ENCODE results near the gene KIF11. TPM values are rescaled to one million over a fixed set of nuclear protein-coding genes. Genes with fewer than 3 reads are reported as not detected.
A peak's percentile ranks its signal among the peaks of the same experiment; 100 is the strongest.

KIF11 gene
- total and polyA plus RNA-seq, 2 of the 4 experiments (the other 2 are of a cell fraction): 8.8 to 18.3 TPM

DNA sequence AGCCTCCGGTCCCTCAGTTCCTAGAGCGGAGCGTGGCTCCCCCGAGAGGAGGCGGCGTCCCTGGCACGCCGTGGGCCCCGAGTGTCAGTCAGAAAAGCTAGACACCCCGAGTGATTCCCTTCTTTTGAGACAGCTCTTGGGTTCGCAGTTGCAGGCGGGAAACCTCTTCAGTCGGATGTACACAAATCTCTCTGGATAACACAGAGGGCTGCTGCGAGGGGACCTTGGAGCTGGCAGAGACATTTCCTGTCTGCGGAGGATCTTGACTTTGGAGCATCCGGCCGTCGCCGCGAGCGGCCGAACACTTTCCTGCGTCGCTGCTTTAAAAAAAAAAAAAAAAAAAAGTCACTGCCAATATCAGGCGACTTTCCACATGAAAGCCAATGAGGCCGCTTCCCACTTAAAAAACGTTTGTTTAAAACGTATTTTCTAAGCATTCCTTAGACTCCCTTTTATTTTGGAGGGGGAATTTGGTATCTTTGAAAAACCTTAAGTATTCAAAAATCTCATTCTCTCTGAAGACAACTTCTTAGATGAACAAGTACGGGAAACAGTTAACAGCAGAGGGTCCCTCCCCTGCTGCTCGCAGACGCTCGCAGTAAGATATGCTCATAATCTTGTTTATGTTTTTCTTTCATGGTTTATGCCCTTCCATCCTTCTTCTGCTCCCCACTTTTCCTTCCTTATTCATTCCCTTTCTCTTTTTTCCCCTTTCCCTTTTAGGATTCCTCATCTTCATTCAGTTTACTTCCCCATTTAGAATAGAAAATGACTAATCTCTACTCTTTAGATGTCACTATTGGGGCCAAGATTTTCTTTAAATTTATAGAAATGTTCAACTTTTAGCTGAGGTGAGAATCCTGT lies 106.8 kb downstream of the KIF11 start:
- Histone ChIP-seq H2BK20ac (ENCODE audit: low read depth, low read length) (peak overlapping the region; percentile 74), H2AK9ac (replicated peaks; ENCODE audit: low read depth, low read length, poor library complexity) (peak overlapping the region; percentile 93), H4K91ac (ENCODE audit: insufficient read depth, low read depth, low read length) (peak overlapping the region; percentile 95), H3K79me1 (ENCODE audit: low read depth in 1 of 2, low read length in 2 of 2) (peaks cover 0 to 24% of the 10 kb centered on the region in 2 experiments; a peak in 1 of 4 replicates), H3K56ac (ENCODE audit: extremely low read depth, insufficient read depth, low read length) (peak overlapping the region; percentile 84; the same call in 1 of the 2 replicates), H2BK120ac (ENCODE audit: low read depth, low read length) (peak overlapping the region; percentile 90), H3K9ac (ENCODE audit: low read depth, low read length) (peak overlapping the region; percentile 79), H3K18ac (ENCODE audit: low read depth, low read length) (peak overlapping the region; percentile 87), H3K4me3 (ENCODE audit: insufficient read depth, low read depth, low read length) (peak overlapping the region; percentile 40), H2BK15ac (ENCODE audit: low read depth, low read length) (peak overlapping the region; percentile 96), H3K27ac (ENCODE audit: insufficient read depth, low read length) (peak overlapping the region; percentile 76), H4K5ac (ENCODE audit: low read depth, low read length) (peak overlapping the region; percentile 99), H3K23ac (ENCODE audit: low read depth, low read length) (peak overlapping the region; percentile 90), H3K36me3 (ENCODE audit: control insufficient read depth, insufficient read depth, low read length) (no peaks in the 10 kb centered on the region), H3K4me1 (ENCODE audit: control insufficient read depth, insufficient read depth, low read length) (peaks cover 19% of the 10 kb centered on the region), H2BK5ac (ENCODE audit: low read depth, low read length, poor library complexity, severe bottlenecking) (peak overlapping the region; percentile 66), H4K8ac (ENCODE audit: low read depth in 2 of 2, low read length in 2 of 2) (peak overlapping the region; percentile 94 to 98), H2AK5ac (ENCODE audit: low read depth, low read length) (peak overlapping the region; percentile 60; the same call in 1 of the 2 replicates), H3K9me1 (ENCODE audit: insufficient read depth, low read length) (peaks cover 3% of the 10 kb centered on the region; the same call in 1 of the 2 replicates), H3K4me2 (ENCODE audit: low read depth, low read length) (peak overlapping the region; percentile 94), H4K20me1 (ENCODE audit: insufficient read depth, low read length) (no peaks in the 10 kb centered on the region), H3K4ac (ENCODE audit: low read depth, low read length) (peak overlapping the region; percentile 86), H2AFZ (replicated peaks; ENCODE audit: low read length, poor library complexity) (peak overlapping the region; percentile 99), H3K14ac (replicated peaks; ENCODE audit: low read depth, low read length) (peak overlapping the region; percentile 72), H3K27me3 (ENCODE audit: control insufficient read depth, insufficient read depth, low read length) (no peaks in the 10 kb centered on the region), H3K9me3 (ENCODE audit: control insufficient read depth, insufficient read depth, low read length) (no peaks in the 10 kb centered on the region)
- whole genome bisulfite sequencing, 2 experiments (ENCODE audit: extremely low coverage in 2 of 2, insufficient read length in 1 of 2): 2% methylated on average over 10 of the region's 32 CpGs; no CpG with 5 or more reads in 1 of the 2 experiments
- dilution Hi-C loops (cut with HindIII; ENCODE audit: low sequenced_read_pairs, unreplicated experiment) (no loop called here), in situ Hi-C loops (cut with MboI; ENCODE audit: low sequenced_read_pairs) (no loop called here), intact Hi-C loops (cut with micrococcal nuclease) (no loop called here)
- peak; percentile 52 for ATAC-seq (ENCODE audit: low read depth)
- ChIA-PET CTCF (no interaction called here), POLR2A (ENCODE audit: unreplicated experiment) (no interaction called here)
- DNase-seq: peak; percentile 42
- no TSS peak for BruUV-seq (replicated peaks)
- TF ChIP-seq MAZ (IDR thresholded peaks at IDR 0.05; ENCODE audit: borderline replicate concordance, low read depth, low read length) (no peak), MAFK (IDR thresholded peaks at IDR 0.05; ENCODE audit: low read depth, low read length) (no peak), FOS (IDR thresholded peaks at IDR 0.05; ENCODE audit: low read depth, low read length) (no peak), SMC3 (IDR thresholded peaks at IDR 0.05; ENCODE audit: low read depth, low read length) (no peak), CEBPB (IDR thresholded peaks at IDR 0.05; ENCODE audit: low read depth, low read length) (no peak), NFE2L2 (IDR thresholded peaks at IDR 0.05; ENCODE audit: low read depth, low read length) (no peak), RFX5 (IDR thresholded peaks at IDR 0.05; ENCODE audit: low read depth, low read length) (no peak), CHD1 (IDR thresholded peaks at IDR 0.05; ENCODE audit: low read depth, low read length) (no peak), MXI1 (IDR thresholded peaks at IDR 0.05; ENCODE audit: borderline replicate concordance, low read depth, low read length) (no peak), RAD21 (IDR thresholded peaks at IDR 0.05; ENCODE audit: low read length) (no peak), POLR2A (IDR thresholded peaks at IDR 0.05; ENCODE audit: low read depth, low read length) (no peak), BHLHE40 (IDR thresholded peaks at IDR 0.05; ENCODE audit: low read depth, low read length) (no peak), RCOR1 (IDR thresholded peaks at IDR 0.05; ENCODE audit: insufficient replicate concordance, low read length) (no peak)
- TF ChIP-seq, protein P1, sequence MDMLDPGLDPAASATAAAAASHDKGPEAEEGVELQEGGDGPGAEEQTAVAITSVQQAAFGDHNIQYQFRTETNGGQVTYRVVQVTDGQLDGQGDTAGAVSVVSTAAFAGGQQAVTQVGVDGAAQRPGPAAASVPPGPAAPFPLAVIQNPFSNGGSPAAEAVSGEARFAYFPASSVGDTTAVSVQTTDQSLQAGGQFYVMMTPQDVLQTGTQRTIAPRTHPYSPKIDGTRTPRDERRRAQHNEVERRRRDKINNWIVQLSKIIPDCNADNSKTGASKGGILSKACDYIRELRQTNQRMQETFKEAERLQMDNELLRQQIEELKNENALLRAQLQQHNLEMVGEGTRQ (IDR thresholded peaks at IDR 0.05; ENCODE audit: low read depth, low read length): no peak
- TF ChIP-seq, protein P2, sequence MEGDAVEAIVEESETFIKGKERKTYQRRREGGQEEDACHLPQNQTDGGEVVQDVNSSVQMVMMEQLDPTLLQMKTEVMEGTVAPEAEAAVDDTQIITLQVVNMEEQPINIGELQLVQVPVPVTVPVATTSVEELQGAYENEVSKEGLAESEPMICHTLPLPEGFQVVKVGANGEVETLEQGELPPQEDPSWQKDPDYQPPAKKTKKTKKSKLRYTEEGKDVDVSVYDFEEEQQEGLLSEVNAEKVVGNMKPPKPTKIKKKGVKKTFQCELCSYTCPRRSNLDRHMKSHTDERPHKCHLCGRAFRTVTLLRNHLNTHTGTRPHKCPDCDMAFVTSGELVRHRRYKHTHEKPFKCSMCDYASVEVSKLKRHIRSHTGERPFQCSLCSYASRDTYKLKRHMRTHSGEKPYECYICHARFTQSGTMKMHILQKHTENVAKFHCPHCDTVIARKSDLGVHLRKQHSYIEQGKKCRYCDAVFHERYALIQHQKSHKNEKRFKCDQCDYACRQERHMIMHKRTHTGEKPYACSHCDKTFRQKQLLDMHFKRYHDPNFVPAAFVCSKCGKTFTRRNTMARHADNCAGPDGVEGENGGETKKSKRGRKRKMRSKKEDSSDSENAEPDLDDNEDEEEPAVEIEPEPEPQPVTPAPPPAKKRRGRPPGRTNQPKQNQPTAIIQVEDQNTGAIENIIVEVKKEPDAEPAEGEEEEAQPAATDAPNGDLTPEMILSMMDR (conservative IDR thresholded peaks at IDR 0.05; ENCODE audit: low read depth, low read length): no peak
